ENCODE data around the gene ZNF202.
"Not testable (repeated sequence)": the region's sequence is repeated elsewhere in the genome, so short reads cannot be mapped to it uniquely, and the experiment has no call there.

Gene ZNF202

DNA sequence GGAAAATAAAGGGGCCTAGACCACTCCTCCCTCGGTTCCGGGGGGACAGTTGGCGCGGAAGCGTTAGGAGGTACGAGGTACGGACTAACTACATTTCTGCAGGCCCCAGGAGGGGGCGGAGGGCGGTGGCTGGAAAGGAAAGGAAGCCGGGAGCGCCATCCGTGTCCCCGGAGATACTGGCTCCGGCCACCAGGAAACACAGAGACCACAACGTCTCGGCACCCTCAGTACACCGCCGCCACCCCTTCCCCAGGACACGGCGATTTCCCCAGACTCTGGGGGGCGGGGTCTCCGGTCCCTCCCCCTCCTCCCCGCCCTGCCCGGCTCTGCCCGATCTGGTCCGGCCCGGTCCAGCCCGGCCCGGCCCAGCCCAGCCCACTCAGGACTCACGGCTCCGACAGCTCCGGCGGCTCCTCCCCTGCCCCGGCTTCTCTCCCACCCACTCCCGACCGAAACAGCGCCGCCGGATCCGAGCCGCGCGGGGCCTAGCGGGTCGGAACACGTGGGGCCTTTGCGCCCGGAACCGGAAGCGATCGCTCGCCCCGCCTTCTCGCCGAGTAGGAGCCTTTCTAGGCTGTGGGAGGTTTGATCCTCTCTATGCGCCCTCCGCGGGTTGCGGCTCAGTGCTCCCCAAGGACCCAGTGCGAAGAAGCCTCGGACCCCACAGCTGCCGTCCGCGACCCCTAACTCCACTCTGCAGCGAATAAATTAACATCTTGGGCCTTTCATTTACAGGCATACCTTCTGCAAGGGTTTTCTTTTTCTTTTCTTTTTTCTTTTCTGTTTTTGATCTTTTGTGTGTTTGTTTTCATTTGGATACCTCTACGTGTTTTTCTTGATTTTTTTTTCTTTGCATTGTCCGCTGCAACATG, at the start of gene ZNF202:
Gene ZNF202 (minus strand): TSS at position 502 of the 872 bp plus-strand sequence. CDS start 10,772 bp downstream, outside the sequence.
- DNase-seq (ENCODE audit: low spot score) = peak; percentile 90

DNA sequence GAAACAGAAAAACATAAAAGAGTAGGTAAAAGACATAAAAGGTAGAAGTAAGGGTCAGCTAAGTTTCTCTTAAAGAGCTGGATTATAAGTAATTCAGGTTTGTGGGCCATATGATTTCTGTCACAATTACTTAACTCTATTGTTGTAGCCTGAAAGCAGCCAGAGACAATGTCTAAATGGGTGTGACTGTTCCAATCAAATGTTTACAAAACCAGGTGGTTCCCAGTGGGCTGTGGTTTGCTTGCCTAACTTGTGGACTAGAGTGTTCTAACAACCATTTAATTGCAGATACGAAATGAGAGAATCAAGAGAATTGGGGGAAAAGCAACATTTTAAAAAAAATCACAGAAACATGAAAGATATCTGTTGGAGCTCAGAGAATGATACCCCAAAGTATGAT, 42.1 kb upstream of the ZNF202 start:
- no peak for DNase-seq (ENCODE audit: low spot score)

DNA sequence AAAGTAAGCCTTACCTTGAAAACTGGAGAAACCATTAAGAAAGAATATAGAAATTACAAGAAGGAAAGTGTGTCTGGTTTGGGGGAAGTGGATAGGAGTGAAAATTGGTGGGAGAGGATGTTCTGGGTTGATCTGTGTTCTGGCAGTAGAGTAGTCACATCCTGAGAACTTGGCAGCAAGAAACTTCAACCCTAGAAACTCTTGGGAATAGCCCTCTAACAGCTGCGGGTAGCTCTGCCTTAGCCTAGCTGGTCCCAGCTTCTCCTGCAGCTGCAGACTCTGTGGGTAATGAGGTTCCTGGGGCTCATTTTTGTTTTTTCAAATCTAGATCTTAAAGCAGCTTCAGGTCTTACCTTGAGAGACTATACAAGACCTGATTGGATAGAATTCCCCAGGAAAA, 37.1 kb upstream of the ZNF202 start:
- DNase-seq (ENCODE audit: low spot score) = no peak

DNA sequence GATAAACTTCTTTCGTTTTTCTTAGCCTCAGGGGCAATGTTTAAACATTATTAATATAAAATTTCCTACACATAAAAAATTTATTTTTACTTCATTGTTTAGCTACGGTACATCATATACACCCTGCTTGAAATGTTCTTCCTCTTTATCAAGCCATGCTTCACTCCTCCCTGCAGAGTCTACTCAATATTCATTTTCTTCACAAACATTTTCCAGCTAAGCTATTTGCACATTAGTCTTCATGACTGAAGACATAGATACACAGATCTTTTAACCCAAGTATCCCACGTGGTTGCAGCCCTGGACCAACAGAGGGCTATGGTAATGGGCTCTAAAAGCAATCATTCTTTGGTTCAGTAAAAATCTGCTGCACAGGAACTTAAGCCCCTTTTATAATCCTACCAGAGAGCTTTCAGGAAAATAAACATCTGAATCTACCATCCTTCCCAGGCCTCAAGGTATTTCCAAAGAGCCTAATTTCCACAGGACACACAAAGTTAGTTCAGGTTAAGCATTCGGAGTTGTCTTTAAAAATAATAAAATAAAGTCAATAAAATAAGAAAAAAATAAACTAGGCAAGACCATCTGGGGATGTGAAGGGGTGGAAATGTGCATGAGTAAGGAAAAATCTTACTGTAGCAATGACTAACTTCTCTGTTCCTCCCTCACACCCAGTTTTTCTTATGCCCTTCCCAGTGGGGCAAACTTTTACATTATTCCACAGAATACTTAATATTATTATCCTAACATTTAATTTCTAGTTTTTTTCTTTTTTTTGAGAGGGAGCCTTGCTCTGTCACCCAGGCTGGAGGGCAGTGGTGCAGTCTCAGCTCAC, 34.5 kb upstream of the ZNF202 start:
- DNase-seq (ENCODE audit: low spot score) = no peak

DNA sequence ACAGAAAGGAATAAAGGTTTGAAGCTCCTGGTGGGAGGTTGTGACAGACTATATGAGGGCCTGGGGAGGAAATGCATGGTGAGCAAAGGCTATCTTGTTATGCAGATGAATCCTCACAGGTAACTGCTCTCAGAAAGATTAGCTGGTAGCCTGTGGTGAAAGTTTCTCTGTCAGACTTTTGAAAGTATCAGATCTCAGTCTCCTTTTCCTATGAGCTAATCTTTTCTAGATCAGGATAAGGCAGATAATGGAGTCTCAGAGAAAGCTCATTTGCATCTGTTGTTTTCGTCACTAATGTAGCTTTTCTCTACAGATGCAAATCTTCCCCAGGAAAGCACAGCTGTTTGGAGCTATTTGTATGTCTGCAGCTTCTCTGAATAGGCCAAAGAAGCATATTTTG, 33.8 kb upstream of the ZNF202 start:
- DNase-seq (ENCODE audit: low spot score) = peak; percentile 59

DNA sequence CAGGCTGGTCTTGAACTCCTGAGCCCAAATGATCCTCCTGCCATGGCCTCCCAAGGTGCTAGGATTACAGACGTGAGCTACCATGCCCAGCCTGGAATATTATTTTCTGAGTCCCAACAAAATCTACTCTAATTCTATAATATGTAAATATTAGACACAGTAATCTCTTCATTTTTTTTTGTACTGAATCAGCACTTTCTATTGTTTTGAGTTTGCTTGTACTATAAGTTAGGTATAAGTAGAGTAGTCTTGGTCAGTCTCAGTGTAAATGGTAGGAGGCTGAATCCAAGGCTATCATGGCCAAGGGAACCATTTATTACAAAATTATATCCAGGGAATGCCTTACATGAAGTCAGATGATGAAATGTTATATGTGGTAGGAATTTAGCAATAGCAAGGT, 32.5 kb upstream of the ZNF202 start:
- DNase-seq (ENCODE audit: low spot score) = no peak

DNA sequence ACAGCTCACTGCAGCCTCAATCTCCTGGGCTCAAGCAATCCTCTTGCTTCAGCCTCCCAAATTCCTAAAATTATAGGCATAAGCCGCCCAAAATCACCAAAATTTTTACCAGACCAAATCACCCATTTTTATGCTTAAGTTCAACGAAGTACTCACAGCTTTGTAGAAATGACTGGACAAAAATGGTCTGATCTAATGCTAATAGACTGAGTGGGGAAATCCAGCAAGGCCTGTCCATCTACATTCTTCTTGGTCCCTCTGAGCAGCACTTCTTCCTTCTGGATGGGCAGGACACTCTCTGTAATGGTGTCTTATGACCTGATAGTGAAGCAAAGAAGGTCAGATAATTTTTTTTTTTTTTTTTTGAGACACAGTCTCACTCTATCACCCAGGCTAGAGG, 31.6 kb upstream of the ZNF202 start:
- no peak for DNase-seq (ENCODE audit: low spot score)

DNA sequence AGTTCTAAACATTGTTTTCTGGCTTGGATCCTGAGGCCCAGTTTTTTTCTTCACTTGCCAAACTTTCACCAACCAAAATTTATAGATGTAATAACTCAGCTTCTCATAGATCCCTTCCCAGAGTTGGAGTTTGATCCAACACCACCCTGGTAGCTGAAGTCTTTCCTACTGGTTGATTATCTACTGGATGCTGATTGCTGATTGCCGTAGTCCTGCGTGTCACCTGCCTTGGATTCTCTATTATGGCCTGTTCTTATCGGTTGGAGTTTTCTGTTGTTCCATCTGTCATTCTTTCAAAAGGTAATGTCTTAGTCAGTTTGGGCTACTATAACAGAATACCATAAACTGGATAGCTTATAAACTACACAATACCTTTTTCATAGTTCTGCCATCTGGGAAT, 30.2 kb upstream of the ZNF202 start:
- no peak for DNase-seq (ENCODE audit: low spot score)

DNA sequence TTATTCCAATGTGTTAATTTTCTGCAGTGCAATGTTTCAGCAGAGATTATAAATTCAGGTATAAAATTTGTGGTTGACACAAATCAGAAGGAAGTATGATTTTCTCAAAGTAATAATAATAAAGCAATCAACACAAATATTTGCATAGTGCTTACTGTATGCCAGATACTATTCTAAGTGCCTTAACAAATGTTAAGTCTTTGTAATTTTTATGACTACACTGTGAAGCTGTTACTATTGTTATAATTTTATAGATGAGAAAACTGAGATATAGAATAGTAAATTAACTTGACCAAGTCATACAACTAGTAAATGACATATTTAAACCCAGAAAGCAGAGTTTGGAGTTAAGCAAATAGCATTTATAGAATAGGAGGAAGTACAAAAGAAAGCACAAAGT, 29.3 kb upstream of the ZNF202 start:
- DNase-seq (ENCODE audit: low spot score) = no peak

DNA sequence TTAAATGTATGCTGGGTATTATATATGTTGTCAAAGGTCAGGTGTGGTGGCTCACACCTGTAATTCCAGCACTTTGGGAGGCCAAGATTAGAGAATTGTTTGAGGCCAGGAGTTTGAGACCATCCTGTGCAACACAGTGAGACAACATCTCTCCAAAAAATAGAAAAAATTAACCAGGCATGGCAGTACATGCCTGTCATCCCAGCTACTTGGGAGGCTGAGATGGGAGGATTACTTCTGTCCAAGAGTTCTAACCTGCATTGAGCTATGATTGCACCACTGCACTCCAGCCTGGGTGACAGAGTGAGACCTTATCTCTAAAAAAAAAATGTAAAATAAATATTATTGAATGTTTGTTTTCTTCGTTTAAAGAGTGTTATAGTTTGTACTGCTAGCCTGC, 24.1 kb upstream of the ZNF202 start:
- DNase-seq (ENCODE audit: low spot score) = no peak

DNA sequence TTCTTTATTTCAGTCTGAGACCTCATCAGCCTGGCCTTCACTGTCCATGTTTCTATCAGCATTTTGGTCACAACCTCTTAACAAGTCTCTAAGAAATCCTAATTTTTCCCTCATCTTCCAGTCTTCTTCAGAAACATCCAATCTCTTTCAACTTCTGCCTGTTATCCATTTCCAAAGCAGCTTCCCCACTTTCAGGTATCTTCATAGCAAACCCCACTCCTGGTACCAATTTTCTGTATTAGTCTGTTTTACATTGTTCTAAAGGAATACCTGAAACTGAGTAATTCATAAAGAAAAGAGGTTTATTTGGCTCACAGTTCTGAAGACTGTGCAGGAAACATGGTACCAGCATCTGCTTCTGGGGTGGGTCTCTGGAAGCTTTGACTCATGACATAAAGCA, 21.0 kb upstream of the ZNF202 start:
- no peak for DNase-seq (ENCODE audit: low spot score)

DNA sequence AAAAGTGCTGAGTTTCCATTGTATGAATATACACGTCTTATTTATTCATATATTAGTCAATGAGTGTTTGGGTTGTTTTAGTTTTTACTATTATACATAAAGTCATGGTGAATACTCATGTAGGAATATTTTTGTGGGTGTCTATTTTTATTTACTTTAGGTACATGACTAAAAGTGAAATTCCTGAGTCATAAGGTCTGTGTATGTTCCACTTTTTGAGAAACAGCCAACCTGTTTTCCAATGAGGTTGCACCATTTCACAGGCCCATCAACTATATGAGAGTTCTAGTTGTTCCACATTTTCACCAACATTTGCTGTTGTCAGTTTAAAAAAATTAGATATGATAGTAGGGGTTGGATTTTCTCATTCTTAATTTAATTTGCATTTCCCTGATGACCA, 19.4 kb upstream of the ZNF202 start:
- DNase-seq (ENCODE audit: low spot score) = no peak

DNA sequence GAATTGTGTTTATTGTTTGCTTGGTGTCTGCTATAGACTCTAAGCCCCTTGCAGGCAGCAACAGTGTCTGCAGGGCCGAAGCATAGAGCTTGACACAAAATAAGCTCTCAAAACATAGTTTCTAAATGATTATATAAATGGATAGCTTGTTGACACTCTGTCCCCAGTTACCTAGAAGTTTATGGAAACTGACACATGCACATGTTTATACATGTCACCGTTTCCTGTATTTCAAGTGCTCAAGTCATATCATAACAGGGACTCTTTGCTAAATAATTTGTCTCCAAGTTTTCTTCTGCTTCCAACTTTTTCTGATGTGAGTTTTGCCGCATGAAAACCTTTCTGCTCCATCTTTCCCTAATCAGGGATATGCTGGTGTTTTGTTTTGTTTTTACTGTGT, 16.5 kb upstream of the ZNF202 start:
- DNase-seq (ENCODE audit: low spot score) = no peak

DNA sequence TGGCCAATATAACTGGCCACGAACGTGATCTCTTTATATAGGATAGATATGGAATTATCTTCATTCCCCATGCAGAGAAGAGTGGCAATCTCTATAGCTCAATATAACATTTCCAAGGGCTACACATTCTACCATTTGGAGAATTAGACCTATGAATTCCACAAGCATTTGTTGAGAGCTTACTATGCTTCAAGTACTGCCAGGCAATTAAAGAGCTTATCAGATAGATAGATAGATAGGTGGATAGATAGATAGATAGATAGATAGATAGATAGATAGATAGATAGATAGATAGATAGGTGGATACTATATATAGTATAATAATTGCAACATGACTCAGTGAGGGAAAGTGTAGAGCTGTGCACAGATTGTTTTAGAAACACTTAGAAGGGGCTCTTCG, 14.4 kb upstream of the ZNF202 start:
- no peak for DNase-seq (ENCODE audit: low spot score)

DNA sequence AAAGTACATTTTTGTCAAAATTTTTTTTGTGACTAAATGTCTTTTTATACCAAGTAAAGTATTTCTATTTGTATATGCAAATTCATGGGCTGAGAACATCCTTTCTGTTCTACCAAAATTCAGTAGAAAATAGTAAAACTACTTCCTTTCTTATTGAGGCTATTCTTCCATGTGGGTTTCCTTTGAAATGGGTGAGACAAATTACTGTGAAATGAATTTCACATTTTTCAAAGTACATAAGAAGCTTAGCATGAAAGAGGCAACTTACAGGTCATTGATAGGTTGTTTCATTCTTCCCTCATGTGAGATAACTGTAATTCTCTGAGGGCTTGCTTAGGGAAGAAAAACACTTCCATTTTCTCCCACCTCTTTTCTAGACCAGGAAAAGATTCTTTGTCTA, 13.9 kb upstream of the ZNF202 start:
- DNase-seq (ENCODE audit: low spot score) = no peak

DNA sequence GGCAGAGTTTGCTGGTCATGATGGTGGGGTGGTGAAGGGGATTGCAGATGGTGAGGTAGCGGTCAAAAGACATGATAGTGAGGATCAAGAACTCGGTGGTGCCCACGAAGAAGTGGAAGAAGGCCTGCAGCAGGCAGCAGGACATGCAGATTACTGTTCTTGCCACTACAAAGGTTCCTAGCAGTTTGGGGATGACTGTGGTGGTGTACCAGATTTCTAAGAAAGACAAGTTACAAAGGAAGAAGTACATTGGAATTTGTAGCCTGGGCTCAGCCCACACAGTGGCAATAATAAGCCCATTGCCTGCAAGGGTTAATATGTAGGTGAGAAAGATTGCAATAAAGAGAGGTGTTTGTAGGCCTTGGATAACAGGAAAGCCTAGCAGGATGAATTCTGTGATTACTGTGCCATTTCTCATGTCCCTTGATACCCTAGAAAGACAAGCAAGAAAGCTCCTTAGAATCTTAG, 12.7 kb upstream of the ZNF202 start, which contains the start of gene OR6X1:
Gene OR6X1 (minus strand): TSS at position 418 of the 468 bp plus-strand sequence. CDS start 0 bp downstream, at position 418.
- DNase-seq (ENCODE audit: low spot score) = no peak

DNA sequence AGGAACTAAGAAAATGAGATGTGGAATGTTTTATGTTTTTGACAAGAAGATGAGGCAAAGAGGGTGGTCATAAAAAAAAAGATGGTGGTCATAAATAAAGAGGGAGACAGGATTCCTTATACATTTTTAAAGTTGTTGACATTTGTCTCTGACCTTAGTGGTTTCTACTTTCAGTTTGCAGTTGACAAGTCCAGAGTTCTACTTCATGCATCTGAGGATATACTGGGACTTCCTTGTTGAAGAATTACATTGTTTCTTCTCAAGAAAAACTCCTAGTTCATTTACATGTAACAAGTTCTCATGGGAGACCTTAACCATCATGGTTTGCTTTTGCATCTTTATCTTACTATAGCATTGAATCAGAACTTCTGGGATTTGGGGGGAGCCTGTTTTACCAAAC, 11.7 kb upstream of the ZNF202 start:
- DNase-seq (ENCODE audit: low spot score) = no peak

DNA sequence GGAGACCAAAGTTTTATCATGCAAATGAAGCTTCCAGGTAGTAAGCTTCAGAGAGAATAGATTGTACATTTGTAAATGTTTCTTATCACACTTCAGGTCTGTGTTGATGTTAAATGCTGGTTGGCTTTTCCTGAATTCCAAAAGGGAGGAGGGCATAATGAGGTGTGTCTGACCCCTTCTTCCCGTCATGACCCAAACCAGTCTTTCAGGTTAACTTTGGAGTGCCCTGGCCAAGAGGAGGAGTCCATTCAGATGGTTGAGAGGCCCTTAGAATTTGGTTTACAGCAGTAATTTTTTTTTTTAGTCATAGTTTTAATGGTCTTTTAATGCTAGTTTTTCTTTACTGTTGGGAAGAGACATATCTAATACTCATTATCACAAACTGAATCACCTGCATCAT, 10.3 kb upstream of the ZNF202 start:
- no peak for DNase-seq (ENCODE audit: low spot score)

DNA sequence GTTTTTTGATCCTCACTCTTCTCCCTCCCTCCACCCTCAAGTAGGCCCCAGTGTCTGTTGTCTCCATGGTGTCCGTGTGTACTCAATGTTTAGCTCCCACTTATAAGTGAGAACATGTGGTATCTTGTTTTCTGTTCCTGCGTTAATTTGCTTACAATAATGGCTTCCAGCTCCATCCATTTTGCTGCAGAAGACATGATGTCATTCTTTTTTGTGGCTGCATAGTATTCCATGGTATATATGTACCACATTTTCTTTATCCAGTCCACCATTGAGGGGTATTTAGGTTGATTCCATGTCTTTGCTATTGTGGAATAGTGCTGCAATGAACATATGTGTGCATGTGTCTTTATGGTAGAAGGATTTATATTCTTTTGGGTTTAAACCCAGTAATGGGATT, 6.9 kb upstream of the ZNF202 start:
- DNase-seq (ENCODE audit: low spot score) = not testable (repeated sequence)

DNA sequence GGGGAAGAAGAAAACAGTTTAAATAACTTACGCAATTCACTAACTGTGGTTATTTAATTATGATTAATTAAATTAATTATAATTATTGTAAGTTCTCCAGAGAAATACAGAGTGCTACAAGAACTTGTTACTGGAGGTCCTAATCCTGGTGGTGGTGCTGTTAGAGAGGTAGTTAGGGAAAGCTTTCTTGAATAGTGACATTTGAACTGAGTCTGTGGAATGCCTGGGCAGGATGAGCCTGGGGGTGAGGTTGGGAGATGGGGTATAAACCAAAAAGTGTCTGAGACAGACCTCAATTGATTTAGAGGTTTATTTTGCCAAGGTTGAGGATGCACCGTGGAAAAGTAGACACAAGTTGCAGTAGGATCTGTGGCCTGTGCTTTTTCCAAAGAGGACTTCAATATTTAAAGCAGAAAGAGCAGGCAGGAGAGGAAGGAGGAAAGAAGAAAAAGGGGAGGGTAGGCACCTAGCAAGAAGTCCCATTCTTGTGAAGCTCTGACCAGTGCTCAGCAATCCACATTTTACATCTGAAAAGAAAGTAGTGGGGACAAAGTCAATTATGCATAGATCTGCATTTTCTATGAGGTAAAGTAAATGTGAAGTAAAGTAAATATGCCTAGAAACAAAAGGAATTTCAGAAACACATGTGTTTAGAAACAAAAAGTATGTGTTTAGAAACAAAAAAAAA, 4.4 kb upstream of the ZNF202 start:
- DNase-seq (ENCODE audit: low spot score) = no peak

DNA sequence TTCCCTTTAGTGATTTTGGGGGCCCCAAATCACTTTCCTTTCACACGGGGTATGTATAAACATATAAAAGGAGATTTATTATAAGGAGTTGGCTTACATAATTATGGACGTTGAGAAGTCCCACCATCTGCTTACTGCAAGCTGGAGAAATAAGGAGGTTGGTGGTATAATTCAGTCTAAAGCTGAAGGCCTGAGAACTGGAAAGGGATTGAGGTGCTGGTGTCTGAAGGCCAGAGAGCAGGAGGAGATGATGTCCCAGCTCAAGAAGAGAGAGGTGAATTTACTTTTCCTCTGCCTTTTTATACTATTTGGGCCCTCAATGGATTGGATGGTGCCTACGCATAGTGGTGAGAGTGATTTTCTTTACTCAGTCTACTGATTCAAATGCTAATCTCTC, 1.3 kb upstream of the ZNF202 start:
- no peak for DNase-seq (ENCODE audit: low spot score)

DNA sequence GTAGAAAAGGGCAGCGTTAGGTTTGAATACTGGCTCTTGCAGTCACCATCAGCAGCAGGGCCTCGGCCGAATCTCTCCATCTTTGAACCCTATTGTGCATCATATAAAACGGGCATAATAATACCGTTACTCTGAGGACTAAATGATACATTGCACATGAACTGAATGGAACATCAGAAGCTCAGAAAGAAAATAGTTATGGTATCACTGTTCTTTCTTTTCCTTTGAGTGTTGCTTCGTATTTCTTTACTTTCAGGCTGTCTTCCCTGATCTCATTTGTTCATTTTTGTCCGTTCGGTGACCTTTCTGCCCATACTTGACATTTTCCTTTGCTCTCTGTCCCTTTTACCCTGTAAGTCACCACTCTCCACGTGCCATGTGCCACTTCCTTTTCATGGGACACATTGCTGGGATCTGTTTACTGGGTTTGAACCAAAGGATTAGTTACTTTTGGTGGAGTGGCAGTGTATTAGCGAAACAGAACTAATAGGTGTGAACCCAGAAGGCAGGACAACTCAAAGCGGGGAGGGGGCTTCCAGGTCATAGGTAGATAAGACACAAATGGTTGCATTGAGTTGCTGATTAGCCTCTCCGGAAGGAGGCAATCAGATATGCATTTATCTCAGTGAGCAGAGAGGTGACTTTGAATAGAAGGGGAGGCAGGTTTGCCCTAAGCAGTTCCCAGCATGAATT, 717 bp upstream of the ZNF202 start:
- peak; percentile 23 for DNase-seq (ENCODE audit: low spot score)
